Jurkat, Clone E6-1 (cell line): ENCODE data around the gene PDP2.
A peak's percentile ranks its signal among the peaks of the same experiment; 100 is the strongest.

Experiments used
- DNase-seq: peaks from one replicate; pipeline ENCODE4 v3.0.0-alpha.2; 2011; ENCODE audit warnings: low read depth, low spot score
- H3K4me3 ChIP-seq: 2 replicates; pipeline ENCODE4 v1.5.1; 2011; ENCODE audit warnings: mild to moderate bottlenecking, low read length, control low read depth, moderate library complexity

Gene PDP2

GRCh38 chr16:66899945-66900710, 19.8 kb downstream of the PDP2 start:
- no peak overlapping the region for H3K4me3 ChIP-seq
- DNase-seq: no peak

DNA sequence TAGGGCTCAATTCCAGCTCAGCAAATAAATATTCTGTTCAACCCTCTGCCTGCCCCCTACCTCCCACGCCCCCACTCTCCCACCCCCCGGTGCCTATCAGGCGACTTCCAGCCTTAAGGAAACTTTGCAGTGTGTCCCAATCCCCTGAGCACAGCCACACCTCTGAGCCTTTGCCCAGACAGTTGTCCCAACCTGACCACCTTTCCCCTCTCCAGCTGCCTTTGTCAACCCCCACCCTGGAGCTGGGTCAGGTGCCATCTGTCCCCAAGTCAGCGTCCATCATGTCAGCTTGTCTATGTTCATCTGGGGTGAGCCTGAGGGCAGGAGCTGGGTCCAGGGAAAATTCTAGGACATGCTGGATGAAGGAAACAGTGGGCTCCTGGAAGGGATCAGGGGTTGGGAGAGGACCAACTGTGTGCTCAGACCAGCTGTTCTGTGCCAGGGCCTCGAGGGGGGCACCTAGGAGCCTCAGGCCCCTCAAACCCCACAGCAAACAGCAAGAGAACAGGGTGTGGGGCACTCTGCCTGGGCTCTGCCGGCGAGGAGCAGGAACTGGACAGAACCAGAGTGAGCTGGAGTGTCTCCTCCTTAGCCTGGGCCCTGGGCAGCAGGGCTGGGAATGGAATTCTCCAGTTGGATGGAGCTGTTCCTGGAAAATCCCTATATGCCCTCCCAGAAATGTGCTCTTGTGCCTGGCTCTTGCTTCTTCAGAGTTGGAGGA, 20.6 kb downstream of the PDP2 start:
- no peak for DNase-seq
- H3K4me3 ChIP-seq: no peak overlapping the region

DNA sequence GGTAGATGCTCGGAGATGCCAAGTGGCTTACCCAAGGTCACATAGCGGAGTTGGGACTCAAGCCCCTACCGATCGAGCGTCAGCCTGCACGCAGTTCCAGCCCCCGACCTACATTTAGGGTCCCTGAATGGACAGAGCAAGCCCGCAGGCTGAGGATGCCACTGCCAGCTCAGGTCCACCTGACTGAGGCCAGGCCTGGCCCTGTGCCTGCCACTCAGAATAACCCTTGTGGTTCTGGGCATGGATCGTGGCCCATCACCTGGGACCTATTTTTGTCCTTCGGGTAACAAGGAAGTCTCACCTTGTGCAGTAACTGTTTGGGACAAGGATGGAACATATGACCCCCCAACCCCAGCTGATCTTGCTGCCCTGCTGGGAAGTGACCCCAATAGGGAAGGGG, 21.3 kb downstream of the PDP2 start:
- DNase-seq: no peak

DNA sequence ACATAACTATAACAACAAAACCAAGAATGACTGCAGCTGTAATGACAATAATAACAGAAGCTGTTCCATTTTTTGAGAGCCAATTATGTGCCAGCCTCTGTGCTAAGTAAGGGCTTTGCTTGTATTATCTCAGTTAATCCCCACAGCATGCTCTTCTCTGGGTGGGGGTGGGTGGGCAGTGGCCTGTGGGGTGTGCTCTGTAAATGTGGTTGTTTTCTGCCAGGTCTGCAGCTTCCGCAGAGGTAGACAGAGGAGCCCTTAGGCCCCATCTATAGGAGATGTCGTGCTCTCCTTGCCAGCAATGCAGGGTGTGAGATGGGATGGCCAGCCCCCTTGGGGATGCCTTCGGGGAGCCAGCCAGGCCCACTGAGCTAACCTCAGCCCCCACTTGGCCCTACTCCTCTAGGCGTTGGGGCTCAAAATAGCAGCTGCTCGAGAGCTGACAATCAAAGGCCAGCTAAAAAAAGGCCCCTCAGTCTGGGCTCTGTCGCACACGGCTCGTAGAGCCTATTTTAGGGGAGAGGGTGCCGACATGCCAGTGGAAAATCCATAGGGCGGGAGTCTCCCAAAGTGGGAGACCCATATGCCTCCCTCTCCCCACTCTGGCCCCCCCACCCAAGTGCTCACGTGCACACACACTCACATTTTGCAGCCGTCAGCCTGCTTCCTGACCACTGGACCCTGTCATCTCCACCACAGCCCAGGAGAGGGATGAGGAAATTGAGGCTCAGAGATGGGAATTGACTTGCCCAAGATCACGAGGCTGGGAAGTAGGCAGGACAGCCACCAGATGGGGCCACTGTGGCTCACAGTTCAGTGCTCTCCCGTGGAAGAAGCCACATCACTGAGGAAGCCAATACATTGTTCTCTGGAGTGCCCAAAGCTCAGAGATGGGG, 22.6 kb downstream of the PDP2 start:
- no peak overlapping the region for H3K4me3 ChIP-seq
- DNase-seq: no peak

More for the DNA sequence above, 21.3 kb downstream of the PDP2 start:
- no peak overlapping the region for H3K4me3 ChIP-seq

GRCh38 chr16:66903544-66904427, 23.5 kb downstream of the PDP2 start:
- H3K4me3 ChIP-seq: no peak overlapping the region
- no peak for DNase-seq

DNA sequence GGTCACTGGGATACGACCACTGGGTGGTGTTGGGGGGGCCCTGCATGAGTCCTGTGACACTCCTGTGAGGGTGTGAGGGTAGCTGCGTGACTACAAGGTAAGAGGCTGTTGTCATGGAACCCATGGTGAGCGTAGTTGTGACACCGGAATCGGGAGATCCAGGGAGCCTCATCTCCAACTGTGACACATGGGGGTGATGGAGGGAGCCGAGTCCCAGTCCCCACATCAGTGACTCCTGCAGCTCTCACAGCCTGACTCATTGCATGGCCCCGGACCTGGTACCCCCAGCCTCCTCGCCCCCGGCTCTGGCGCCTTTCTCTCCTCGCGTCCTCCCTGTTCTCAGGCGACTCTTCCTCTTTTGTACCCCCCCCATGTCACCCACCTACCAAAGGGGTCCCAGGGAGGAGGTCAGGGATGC, 24.1 kb downstream of the PDP2 start:
- DNase-seq: no peak

DNA sequence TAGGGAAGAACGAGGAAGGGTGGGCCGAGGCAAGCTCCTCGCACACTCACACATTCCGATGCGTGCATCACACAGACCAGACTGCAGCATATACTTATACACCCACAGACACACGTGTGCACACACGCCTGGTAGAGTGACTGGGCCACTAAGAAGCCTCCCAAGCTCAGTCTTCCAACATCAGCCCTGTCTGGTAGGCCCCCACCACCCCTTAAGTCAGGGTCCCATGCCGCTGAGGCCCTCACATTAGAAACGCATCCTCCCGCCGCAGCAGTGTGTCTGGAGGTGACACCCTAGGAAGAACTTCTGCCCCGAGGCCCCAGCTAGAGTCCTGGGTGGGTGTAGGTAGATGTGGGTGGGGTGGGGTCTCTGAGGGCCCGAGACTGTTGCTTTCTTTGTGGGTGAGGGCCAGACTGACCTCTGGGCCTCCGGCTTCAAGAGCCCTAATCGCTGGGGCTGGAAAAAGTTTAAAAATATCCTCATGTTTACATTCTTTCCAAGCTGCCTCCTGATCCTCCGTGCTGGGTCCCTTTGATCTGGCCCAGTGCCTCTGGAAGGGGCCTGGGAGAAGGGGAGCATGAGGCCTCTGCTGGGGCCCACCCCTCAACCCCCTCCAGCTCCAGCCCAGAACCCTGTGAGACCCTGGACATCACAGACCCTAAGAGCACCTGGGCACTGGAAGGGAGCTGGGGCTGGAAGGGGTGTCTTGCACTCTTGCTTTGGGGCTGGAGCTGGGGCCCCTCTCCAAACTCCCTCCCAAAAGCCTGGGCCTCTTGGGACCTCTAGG, 24.7 kb downstream of the PDP2 start:
- H3K4me3 ChIP-seq: no peak overlapping the region
- DNase-seq: no peak

More for the DNA sequence above, 24.1 kb downstream of the PDP2 start:
- no peak overlapping the region for H3K4me3 ChIP-seq

DNA sequence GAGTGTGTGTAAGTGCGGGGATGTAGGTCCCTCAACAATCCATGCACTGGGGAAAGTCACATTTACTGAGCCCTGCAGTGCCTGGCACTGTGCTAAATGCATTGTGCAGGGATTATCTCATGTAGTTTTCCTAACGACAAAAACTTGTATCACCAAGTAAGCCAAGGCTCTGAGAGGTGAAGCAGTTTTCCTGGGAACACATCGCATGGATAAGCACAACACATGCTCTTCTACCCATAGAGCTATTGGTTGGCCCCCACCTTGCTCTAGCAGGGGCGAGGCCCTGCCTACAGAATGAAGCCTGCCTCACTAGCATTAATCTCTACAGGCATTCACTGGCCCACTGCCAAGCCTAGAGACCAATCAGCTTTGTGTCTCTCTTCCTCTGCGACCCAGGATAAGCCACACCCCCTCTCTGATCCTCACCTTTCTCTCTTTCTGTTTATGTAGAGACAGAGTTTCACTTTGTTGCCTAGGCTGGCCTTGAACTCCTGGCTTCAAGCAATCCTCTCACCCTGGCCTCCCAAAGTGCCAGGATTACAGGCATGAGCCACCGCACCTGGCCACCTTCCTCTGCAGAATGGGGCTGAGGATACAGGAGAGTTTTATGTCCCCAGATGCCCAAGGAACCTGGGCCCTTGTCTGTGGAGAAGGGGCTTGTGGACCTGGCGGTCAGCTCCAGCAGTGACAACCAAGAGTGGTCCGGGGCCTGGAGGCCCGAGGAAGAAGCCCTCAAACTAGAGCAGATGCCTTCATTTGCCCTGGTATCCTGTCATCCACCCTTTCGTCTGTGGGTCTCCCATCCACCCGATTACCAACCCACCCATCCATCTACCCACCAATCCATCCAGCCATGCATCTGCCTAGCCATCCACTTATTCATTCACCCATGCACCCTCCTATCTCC, 25.6 kb downstream of the PDP2 start:
- DNase-seq: peak; percentile 87
- no peak overlapping the region for H3K4me3 ChIP-seq

DNA sequence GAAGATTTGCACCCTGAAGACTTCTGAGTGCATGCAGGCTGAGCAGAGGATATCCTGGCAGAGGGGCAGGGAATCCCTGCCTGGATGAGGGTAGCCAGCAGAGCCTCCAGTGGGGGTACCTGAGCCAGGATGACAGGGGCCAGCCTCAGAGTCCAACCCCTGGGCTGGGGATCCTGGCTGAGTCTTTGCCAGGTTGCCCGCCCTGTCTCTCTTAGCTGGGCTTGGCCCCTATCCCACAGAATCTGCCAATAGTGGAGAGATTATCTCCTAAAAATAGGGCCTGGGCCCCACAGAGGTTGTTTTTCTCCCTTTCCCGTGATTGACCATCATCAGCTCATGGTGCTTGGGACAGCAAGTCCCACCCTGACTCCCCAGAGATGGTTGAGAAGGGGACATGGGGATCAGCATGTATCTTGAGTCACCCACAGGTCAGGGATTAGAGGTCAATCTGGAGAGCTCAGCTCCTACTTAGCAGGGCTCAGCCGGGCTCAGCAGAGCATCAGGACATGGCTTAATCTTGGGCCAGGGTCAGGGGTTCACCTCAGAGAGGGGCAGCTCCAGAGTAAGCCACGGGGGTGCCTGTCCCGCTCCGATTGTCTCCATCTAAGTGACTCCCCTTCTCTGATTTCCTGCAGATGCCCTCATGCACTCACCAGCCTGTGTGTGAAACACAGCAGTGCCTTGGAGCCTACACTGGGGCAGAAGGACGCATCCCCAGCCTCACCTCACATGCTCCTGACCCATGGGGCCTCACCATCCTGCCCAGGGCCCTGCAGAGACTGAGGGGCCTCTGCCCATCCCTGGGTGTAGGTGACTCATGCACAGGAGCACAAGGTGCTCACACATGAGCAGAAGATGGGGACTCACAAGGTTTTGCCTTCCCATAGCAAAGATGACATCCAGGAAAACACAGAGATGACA, 26.9 kb downstream of the PDP2 start:
- no peak overlapping the region for H3K4me3 ChIP-seq
- no peak for DNase-seq

GRCh38 chr16:66908116-66908515, 27.8 kb downstream of the PDP2 start:
- DNase-seq: no peak
- H3K4me3 ChIP-seq: no peak overlapping the region

DNA sequence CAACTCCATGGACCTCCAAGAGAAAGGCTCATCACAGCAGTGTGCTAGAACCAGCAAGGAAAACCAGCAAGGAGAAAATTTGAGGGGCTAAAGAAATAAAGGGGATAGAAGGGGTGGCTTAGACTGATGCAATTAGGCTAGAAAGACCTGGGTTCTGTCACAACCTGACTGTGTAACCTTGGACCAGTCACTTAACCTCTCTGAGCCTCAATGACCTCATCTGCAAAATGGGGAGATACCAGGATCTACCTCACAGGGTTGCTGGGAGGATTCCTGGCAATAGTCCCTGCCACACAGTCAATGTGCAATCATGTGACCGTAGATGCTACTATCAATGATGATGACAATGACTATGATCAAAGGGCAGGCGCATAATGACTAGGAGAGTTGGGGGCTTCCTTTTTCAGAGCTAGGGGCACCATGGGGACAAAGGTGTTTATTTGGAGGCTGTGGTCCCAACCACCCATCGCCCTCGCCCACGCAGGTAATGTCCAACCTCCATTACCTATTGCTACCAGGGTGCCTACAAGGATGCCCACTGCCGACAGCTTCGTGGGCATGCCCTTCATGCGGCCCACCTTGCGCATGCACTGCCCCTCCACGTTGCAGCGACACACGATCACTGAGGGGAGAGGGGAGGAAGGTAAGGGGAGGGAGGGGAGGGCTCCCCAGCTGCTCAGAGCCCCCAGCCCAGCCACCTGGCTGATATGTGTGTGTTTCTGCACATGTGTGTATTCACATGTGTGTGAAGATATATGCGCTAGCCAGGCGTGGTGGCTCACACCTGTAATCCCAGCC, 28.6 kb downstream of the PDP2 start:
- no peak for DNase-seq
- no peak overlapping the region for H3K4me3 ChIP-seq

DNA sequence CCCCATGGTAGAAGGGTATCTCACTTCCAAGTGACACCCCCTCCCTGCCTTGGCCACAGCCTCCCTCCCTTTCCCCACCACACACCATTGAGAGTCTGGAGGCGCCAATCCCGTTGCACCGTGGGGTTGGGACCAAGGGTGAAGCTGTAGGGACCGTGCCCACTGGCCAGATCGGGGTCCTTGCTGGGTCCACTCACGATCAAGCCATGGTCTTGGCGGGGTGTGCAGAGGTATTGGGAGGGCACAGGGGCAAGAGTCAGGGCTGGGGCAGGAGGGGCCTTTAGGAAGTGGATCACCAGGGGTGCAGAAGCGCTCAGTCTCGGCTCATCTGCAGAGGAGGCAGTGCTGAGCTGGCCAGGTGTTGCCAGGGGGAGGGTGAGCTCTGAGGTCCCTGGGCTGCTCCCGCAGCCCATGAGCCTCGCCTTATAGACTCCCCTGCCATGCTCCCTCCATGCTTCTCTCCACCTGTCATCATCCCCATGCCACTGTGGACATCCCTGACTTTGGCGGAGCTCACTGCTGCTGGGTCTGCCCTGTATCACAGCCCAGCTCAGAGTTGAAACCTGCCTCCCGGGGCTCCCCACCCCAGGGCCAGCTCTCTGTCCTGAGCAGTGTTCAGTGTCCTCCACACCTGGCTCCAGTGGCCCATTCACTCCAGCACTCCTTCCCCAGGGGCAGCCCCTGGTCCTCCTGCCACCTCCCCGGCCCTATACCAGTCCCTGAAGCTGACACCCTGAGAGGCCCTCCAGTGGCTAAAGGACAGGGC, 30.0 kb downstream of the PDP2 start:
- no peak overlapping the region for H3K4me3 ChIP-seq
- no peak for DNase-seq

GRCh38 chr16:66911112-66911511, 30.8 kb downstream of the PDP2 start:
- DNase-seq: no peak
- H3K4me3 ChIP-seq: no peak overlapping the region

DNA sequence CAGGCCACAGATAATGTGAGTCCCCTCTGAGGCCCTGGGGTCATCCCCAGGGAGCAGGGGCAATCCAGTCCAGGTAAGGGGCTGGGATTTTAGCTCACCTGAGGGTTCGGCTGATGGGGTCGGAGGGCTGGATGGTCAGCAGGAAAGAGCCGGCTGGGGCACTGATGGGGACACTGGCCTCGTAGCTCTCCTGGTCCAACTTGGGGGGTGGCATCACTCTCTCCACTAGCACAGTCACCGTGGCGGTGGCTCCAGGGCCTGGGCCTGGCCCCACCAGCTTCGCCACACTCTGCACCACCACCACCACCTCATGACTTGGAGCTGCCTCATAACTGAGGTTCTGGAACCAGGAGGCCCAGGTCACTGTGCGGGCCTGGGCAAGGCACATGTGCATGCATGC, 31.5 kb downstream of the PDP2 start:
- DNase-seq: no peak
- no peak overlapping the region for H3K4me3 ChIP-seq

DNA sequence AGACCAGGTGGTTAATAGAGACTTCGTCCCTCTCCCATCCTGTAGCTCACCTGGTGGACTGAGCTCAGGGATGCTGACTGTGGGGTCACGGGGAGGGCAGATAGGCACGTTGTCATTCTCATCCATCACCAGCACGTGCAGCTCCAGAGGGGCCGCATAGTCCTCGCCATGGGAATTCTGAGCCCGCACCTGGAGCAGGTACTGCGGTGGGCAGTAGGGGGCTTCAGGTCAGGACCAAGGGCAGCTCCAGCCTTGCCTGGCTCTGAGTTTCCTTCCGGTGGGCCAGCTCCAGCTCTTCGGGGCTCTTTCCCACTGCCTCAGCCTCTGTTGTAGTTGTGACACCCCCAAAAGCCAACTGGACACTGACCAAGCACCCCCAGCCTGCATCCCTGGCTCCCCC, 32.8 kb downstream of the PDP2 start:
- H3K4me3 ChIP-seq: no peak overlapping the region
- DNase-seq: no peak
